Neural progenitor cell (in vitro differentiated cells): Measurements from ENCODE around the gene SS18. TPM values are rescaled to one million over a fixed set of nuclear protein-coding genes. Genes with fewer than 3 reads are reported as not detected.

Source experiments
- DNase-seq: peaks from one replicate; pipeline ENCODE4 v3.0.0-alpha.2; 2016; ENCODE audit warnings: low spot score
- H2AFZ ChIP-seq: fragments of 200-600 bp; sonication (generic); replicated peaks from 2 replicates; pipeline ENCODE4 v1.6.1; 2016; ENCODE audit warnings: antibody characterized with exemption
- H3F3A ChIP-seq: fragments of 200-600 bp; sonication (generic); 2 replicates; pipeline ENCODE4 v1.6.1; 2016; ENCODE audit warnings: antibody characterized with exemption, low read depth
- H3K27ac ChIP-seq: fragments of 200-600 bp; sonication (generic); 2 replicates; pipeline ENCODE4 v1.5.1; 2016; ENCODE audit warnings: mild to moderate bottlenecking
- H3K27me3 ChIP-seq: fragments of 200-600 bp; sonication (generic); 2 replicates; pipeline ENCODE4 v1.6.1; 2016; ENCODE audit warnings: mild to moderate bottlenecking, moderate library complexity
- H3K36me3 ChIP-seq: fragments of 200-600 bp; sonication (generic); 2 replicates; pipeline ENCODE4 v1.5.1; 2016
- H3K4me1 ChIP-seq: fragments of 200-600 bp; sonication (generic); 2 replicates; pipeline ENCODE4 v1.6.1; 2016; ENCODE audit warnings: mixed run types
- H3K4me2 ChIP-seq: fragments of 200-600 bp; sonication (generic); 2 replicates; pipeline ENCODE4 v1.6.1; 2016
- H3K4me3 ChIP-seq: fragments of 200-600 bp; sonication (generic); 2 replicates; pipeline ENCODE4 v1.5.1; 2016
- H3K79me2 ChIP-seq: fragments of 200-600 bp; sonication (generic); 2 replicates; pipeline ENCODE4 v1.6.1; 2016; ENCODE audit warnings: low read depth
- H3K9ac ChIP-seq: fragments of 200-600 bp; sonication (generic); 2 replicates; pipeline ENCODE4 v1.6.1; 2016
- H3K9me3 ChIP-seq: fragments of 200-600 bp; sonication (generic); 2 replicates; pipeline ENCODE4 v1.5.1; 2016; ENCODE audit warnings: low read depth
- H4K20me1 ChIP-seq: fragments of 200-600 bp; sonication (generic); 2 replicates; pipeline ENCODE4 v1.6.1; 2016; ENCODE audit warnings: low read depth
- H3K27ac Mint-ChIP-seq: 3 replicates; pipeline ENCODE4 v1.8.0; 2021; ENCODE audit warnings: mixed read lengths
- H3K27me3 Mint-ChIP-seq: 2 replicates; pipeline ENCODE4 v1.8.0; 2022; ENCODE audit warnings: low read depth, mild to moderate bottlenecking, inconsistent platforms, moderate library complexity, mixed read lengths; ENCODE audit not compliant: insufficient read depth
- H3K36me3 Mint-ChIP-seq: 3 replicates; pipeline ENCODE4 v1.8.0; 2021; ENCODE audit warnings: mixed read lengths
- H3K4me1 Mint-ChIP-seq: 3 replicates; pipeline ENCODE4 v1.8.0; 2021; ENCODE audit warnings: mixed read lengths
- H3K4me3 Mint-ChIP-seq: 3 replicates; pipeline ENCODE4 v1.8.0; 2021; ENCODE audit warnings: mild to moderate bottlenecking, moderate library complexity, mixed read lengths
- H3K9me3 Mint-ChIP-seq: 3 replicates; pipeline ENCODE4 v1.8.0; 2020; ENCODE audit warnings: mixed read lengths
- CTCF ChIP-seq: fragments of 200-600 bp; sonication (generic); IDR thresholded peaks from 2 replicates; pipeline ENCODE4 v1.5.1; 2017; ENCODE audit warnings: antibody characterized with exemption, mild to moderate bottlenecking
- EZH2 ChIP-seq: fragments of 200-600 bp; sonication (generic); IDR thresholded peaks from 2 replicates; pipeline ENCODE4 v1.6.1; 2017; ENCODE audit warnings: antibody characterized with exemption, mild to moderate bottlenecking, moderate library complexity
- EZH2phosphoT487 ChIP-seq: fragments of 200-600 bp; sonication (generic); IDR thresholded peaks from 2 replicates; pipeline ENCODE4 v1.6.1; 2017; ENCODE audit warnings: antibody characterized with exemption
- total RNA-seq: library from RNA; depleted of rRNA; stranded (reverse); fragments of >200 nt; gene quantifications from 2 replicates; pipeline ENCODE4 v1.2.3, GENCODE V29; 2015; ENCODE audit warnings: low replicate concordance

Gene SS18
- total RNA-seq, 1 donor from 2014 or later: 196 TPM

- Histone ChIP-seq H3K9ac (no peak overlapping the region), H3K79me2 (no peaks in the 10 kb centered on the region), H3K27ac (no peak overlapping the region), H3K4me1 (no peaks in the 10 kb centered on the region), H2AFZ (no peak overlapping the region), H3K27me3 (no peaks in the 10 kb centered on the region), H3F3A (no peaks in the 10 kb centered on the region), H4K20me1 (no peaks in the 10 kb centered on the region), H3K4me3 (no peak overlapping the region), H3K9me3 (no peaks in the 10 kb centered on the region), H3K4me2 (no peak overlapping the region), H3K36me3 (no peaks in the 10 kb centered on the region)
- Mint-ChIP-seq H3K4me3 (no peak overlapping the region), H3K27ac (no peak overlapping the region), H3K36me3 (no peaks in the 10 kb centered on the region), H3K9me3 (peaks cover 2% of the 10 kb centered on the region), H3K27me3 (peaks cover 11% of the 10 kb centered on the region), H3K4me1 (peaks cover 4% of the 10 kb centered on the region)
- DNase-seq: no peak
- no peak for TF ChIP-seq CTCF
- TF ChIP-seq EZH2: no peak
- no peak for TF ChIP-seq EZH2phosphoT487
These were observed 106.7 kb downstream of the SS18 start for GRCh38 chr18:25983730-25984129.

GRCh38 chr18:25982961-25983360, 107.5 kb downstream of the SS18 start:
- peaks cover 4% of the 10 kb centered on the region for H3K4me1 Mint-ChIP-seq
- H3K4me3 ChIP-seq: no peak overlapping the region
- H3K27me3 ChIP-seq: no peaks in the 10 kb centered on the region
- no peaks in the 10 kb centered on the region for H4K20me1 ChIP-seq
- no peak overlapping the region for H3K9ac ChIP-seq
- H3K4me3 Mint-ChIP-seq: no peak overlapping the region
- H3K4me1 ChIP-seq: no peaks in the 10 kb centered on the region
- H3F3A ChIP-seq: no peaks in the 10 kb centered on the region
- DNase-seq: no peak
- no peak overlapping the region for H3K4me2 ChIP-seq
- peaks cover 2% of the 10 kb centered on the region for H3K9me3 Mint-ChIP-seq
- no peaks in the 10 kb centered on the region for H3K79me2 ChIP-seq
- H2AFZ ChIP-seq: no peak overlapping the region
- no peaks in the 10 kb centered on the region for H3K36me3 ChIP-seq
- no peak overlapping the region for H3K27ac ChIP-seq
- TF ChIP-seq EZH2: no peak
- no peak for TF ChIP-seq CTCF
- TF ChIP-seq EZH2phosphoT487: no peak
- H3K9me3 ChIP-seq: no peaks in the 10 kb centered on the region
- no peak overlapping the region for H3K27ac Mint-ChIP-seq
- no peaks in the 10 kb centered on the region for H3K36me3 Mint-ChIP-seq
- peaks cover 11% of the 10 kb centered on the region for H3K27me3 Mint-ChIP-seq

- H3K4me2 ChIP-seq: no peak overlapping the region
- TF ChIP-seq CTCF (no peak), EZH2 (no peak), EZH2phosphoT487 (no peak)
- no peak overlapping the region for H2AFZ ChIP-seq
- peaks cover 2% of the 10 kb centered on the region for H3K9me3 Mint-ChIP-seq
- H4K20me1 ChIP-seq: no peaks in the 10 kb centered on the region
- H3K4me1 Mint-ChIP-seq: peaks cover 4% of the 10 kb centered on the region
- H3K36me3 Mint-ChIP-seq: no peaks in the 10 kb centered on the region
- no peak overlapping the region for H3K4me3 Mint-ChIP-seq
- H3K27me3 Mint-ChIP-seq: peaks cover 11% of the 10 kb centered on the region
- no peaks in the 10 kb centered on the region for H3F3A ChIP-seq
- no peak overlapping the region for H3K27ac ChIP-seq
- H3K36me3 ChIP-seq: no peaks in the 10 kb centered on the region
- no peaks in the 10 kb centered on the region for H3K27me3 ChIP-seq
- no peaks in the 10 kb centered on the region for H3K4me1 ChIP-seq
- no peak overlapping the region for H3K27ac Mint-ChIP-seq
- no peak overlapping the region for H3K4me3 ChIP-seq
- no peak for DNase-seq
- no peaks in the 10 kb centered on the region for H3K9me3 ChIP-seq
- H3K9ac ChIP-seq: no peak overlapping the region
- H3K79me2 ChIP-seq: no peaks in the 10 kb centered on the region
These were observed 108.3 kb downstream of the SS18 start for GRCh38 chr18:25982153-25982552.
